T47D (cell line): ENCODE measurements around the gene IFT57.
A peak's percentile ranks its signal among the peaks of the same experiment; 100 is the strongest.

ENCODE experiments used
- DNase-seq, 2 experiments: peaks; one replicate each; pipeline versions ENCODE4 v3.0.0 to v3.0.0-alpha.2; 2011 to 2012; ENCODE audit warnings: low read depth in 1 of 2, low spot score in 1 of 2
- JUND ChIP-seq: IDR thresholded peaks from 2 replicates; pipeline ENCODE4 v1.6.1; 2012; ENCODE audit warnings: low read depth
- in situ Hi-C: cut with HindIII; loops from 2 replicates; pipeline ENCODE4 v1.10.0; 2016; ENCODE audit warnings: low sequenced_read_pairs, low pct_unique_long_range_greater_than_20kb

Gene IFT57

DNA sequence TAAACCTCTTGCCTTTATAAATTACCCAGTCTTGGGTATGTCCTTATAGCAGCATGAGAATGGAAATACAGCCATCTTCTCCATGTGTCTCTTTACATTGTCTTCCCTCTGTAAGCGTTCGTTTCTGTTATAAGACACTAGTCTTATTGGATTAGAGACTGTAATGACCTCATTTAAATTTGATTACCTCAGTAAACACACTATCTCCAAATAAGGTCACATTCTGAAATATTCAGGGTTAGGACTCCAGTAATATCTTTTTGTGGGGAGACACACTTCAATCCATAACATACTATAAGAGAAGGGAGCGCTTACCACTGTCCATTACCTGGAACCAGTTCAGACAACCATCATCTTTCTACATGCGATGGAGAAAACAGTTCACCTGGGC lies 97.1 kb downstream of the IFT57 start:
- DNase-seq, result no peak
- no peak for TF ChIP-seq JUND
- in situ Hi-C loops, result no loop called here

- in situ Hi-C loops, result no loop called here
- no peak for TF ChIP-seq JUND
- no peak for DNase-seq
Observed at GRCh38 chr3:108124337-108125152, 97.7 kb downstream of the IFT57 start.

- in situ Hi-C loops, result no loop called here
- TF ChIP-seq JUND, result no peak
- no peak for DNase-seq
Observed at GRCh38 chr3:108123326-108123725, 98.9 kb downstream of the IFT57 start.

DNA sequence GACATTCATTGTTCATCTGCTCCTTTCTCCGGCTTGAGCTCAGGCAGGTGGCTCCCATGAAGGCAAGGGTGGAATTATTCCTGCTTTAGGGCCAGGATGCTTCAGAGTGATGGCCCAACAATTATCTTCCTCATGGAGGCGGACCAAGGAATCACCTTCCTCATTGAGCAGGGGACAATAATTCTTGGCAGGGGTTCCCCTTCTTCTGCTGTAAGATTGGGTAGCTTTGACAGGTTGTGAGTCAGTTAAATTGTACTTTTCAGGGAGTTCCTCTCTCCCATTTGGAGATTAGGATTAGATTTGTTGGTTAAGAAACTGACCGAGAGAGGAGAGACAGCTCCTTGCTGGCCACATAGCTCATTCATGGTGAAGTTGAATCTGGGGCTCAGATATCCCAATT lies 99.9 kb downstream of the IFT57 start:
- no peak for TF ChIP-seq JUND
- in situ Hi-C loops, result no loop called here
- DNase-seq, result no peak

DNA sequence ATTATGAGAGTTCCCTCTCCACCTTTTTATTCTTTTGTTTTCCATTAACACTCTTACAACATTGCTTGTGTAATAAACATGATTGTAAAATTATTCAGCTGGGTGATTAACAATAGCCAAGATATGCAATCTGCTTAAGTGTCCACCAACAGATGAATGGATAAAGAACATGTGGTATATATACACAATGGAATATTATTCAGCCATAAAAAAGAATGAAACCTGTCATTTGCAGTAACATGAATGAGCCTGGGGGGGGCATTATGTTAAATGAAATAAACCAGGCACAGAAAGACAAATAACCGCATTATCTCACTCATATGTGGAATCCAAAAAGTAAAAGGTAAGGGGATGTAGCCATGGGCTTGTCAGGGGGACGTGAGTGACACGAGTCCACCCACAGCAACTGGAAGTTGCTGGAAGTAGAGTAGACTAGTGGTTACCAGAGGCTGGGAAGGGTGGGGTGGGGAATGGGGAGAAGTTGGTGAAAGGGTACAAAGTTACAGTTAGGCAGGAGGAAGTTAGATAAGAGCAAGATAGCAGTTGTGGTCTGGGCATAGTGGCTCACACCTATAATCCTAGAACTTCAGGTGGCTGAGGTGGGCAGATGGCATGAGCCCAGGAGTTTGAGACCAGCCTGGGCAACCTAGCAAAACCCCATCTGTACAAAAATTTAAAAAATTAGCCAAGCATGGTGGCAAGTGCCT lies 102.7 kb downstream of the IFT57 start:
- in situ Hi-C loops, result no loop called here
- no peak for TF ChIP-seq JUND
- no peak for DNase-seq

DNA sequence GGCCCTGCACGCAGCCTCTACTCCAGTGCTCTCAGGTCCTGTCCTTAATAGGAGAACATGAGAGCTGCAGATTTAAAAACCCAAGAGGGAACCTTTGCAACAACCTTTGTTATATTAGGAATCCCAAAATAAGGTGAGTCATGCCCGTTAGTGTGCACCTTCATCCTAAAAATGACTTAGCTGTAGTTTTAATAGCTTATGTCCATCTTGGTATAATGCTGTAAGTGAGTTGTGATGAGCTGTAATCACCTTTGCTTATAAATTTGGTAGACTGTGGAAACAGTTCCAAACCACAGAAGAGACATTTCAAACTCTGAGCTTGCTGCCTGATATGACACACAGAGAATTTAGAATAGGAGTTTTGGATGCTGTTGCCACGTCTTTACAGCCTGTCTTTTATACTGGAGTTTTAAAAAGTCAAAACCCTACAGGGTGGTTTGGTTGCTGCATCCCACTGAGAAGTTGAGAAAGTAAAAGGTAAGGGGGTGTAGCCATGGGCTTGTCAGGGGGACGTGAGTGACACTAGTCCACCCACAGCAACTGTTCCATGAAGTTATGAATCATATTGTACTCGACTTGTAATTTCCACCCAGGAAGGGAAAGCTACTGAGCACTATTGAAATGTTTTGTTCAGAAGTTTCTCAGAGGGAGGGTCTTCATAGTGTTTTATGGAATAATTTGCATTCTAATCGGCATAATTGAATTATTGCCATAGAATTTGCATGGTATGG lies 104.0 kb downstream of the IFT57 start:
- DNase-seq, result no peak
- TF ChIP-seq JUND, result no peak
- in situ Hi-C loops, result no loop called here

GRCh38 chr3:108117241-108117775 lies 104.9 kb downstream of the IFT57 start:
- TF ChIP-seq JUND, result no peak
- in situ Hi-C loops, result no loop called here
- DNase-seq, result no peak

GRCh38 chr3:108114423-108115065 lies 107.7 kb downstream of the IFT57 start:
- DNase-seq, result peak; percentile 30 to 81
- no peak for TF ChIP-seq JUND
- in situ Hi-C loops, result no loop called here

DNA sequence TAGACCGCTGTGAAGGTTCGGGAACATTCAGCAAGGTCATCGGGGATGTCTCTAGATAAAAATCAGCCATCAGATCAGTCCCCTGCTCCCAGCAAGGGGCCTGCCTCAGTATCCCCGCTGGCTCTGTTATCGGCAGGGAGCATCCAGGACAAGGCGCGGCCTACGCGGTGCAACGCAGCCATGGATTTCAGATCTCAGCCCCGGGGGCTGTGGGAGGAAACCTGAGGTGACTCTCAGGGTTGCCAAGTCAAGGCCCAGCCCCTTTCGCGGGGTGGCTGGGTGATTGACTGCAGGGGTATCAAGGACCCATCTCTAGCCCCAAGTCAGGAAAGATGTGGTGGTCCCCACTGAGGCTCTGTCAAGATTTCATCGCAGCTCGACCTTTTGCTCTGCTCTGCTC lies 108.2 kb downstream of the IFT57 start:
- DNase-seq, result no peak
- no peak for TF ChIP-seq JUND
- in situ Hi-C loops, result no loop called here

DNA sequence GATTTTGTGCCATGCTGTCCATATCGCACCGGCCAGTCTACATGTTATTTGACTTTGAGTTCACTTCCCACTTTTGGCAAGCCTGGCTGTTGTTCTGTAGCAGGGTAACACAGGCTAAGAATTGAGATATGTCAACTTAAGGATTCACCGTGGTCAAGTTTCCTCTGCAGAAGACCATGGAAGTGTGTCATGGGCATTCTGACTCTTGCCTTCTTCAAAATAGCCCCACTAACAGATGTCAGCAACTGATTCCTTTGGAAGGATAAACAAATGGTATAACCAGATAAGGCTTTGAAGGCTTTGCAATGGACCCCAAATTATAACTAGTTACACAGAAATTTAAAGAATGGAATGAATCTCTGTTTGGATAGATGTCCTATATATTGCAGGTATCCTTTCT lies 111.3 kb downstream of the IFT57 start:
- no peak for DNase-seq
- in situ Hi-C loops, result no loop called here
- no peak for TF ChIP-seq JUND
